Parathyroid adenoma (tissue), 2 donors: ENCODE measurements around the gene C9orf40.

Source experiments
- H2AFZ ChIP-seq: fragments of 300-600 bp; sonication (generic); one replicate; pipeline ENCODE4 v1.7.0; 2017; ENCODE audit warnings: antibody characterized with exemption, mild to moderate bottlenecking
- H3K27ac ChIP-seq: fragments of 300-600 bp; sonication (generic); one replicate; pipeline ENCODE4 v1.7.0; 2017
- H3K27me3 ChIP-seq: fragments of 300-600 bp; sonication (generic); one replicate; pipeline ENCODE4 v1.7.0; 2017; ENCODE audit warnings: low read length; ENCODE audit not compliant: control insufficient read depth, insufficient read depth
- H3K36me3 ChIP-seq: fragments of 300-600 bp; sonication (generic); one replicate; pipeline ENCODE4 v1.7.0; 2017; ENCODE audit warnings: low read length; ENCODE audit not compliant: control insufficient read depth, insufficient read depth
- H3K4me1 ChIP-seq: fragments of 300-600 bp; sonication (generic); one replicate; pipeline ENCODE4 v1.7.0; 2017; ENCODE audit warnings: control low read depth
- H3K4me2 ChIP-seq: fragments of 300-600 bp; sonication (generic); one replicate; pipeline ENCODE4 v1.7.0; 2017; ENCODE audit warnings: low read length
- H3K4me3 ChIP-seq: fragments of 300-600 bp; sonication (generic); one replicate; pipeline ENCODE4 v1.7.0; 2017; ENCODE audit warnings: low read depth, low read length
- H3K79me2 ChIP-seq: fragments of 300-600 bp; sonication (generic); one replicate; pipeline ENCODE4 v1.7.0; 2017; ENCODE audit warnings: control low read depth
- H3K9ac ChIP-seq: fragments of 300-600 bp; sonication (generic); one replicate; pipeline ENCODE4 v1.7.0; 2017; ENCODE audit warnings: mild to moderate bottlenecking
- H3K9me3 ChIP-seq: fragments of 300-600 bp; sonication (generic); one replicate; pipeline ENCODE4 v1.7.0; 2017; ENCODE audit warnings: low read length; ENCODE audit not compliant: control insufficient read depth
- TF ChIP-seq, protein P1 (sequence below): fragments of 300-600 bp; sonication (generic); IDR thresholded peaks from one replicate; pipeline ENCODE4 v1.7.0; 2017; ENCODE audit warnings: antibody characterized with exemption, mild to moderate bottlenecking
- donor health status: primary hyperparathyroidism.

C9orf40 gene

GRCh38 chr9:74921737-74922136 lies 31.0 kb downstream of the C9orf40 start:
- H3K4me1 ChIP-seq = no peaks in the 10 kb centered on the region
- no peaks in the 10 kb centered on the region for H3K27me3 ChIP-seq
- no peaks in the 10 kb centered on the region for H3K79me2 ChIP-seq
- TF ChIP-seq, protein P1, sequence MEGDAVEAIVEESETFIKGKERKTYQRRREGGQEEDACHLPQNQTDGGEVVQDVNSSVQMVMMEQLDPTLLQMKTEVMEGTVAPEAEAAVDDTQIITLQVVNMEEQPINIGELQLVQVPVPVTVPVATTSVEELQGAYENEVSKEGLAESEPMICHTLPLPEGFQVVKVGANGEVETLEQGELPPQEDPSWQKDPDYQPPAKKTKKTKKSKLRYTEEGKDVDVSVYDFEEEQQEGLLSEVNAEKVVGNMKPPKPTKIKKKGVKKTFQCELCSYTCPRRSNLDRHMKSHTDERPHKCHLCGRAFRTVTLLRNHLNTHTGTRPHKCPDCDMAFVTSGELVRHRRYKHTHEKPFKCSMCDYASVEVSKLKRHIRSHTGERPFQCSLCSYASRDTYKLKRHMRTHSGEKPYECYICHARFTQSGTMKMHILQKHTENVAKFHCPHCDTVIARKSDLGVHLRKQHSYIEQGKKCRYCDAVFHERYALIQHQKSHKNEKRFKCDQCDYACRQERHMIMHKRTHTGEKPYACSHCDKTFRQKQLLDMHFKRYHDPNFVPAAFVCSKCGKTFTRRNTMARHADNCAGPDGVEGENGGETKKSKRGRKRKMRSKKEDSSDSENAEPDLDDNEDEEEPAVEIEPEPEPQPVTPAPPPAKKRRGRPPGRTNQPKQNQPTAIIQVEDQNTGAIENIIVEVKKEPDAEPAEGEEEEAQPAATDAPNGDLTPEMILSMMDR = no peak
- H3K4me3 ChIP-seq = no peak overlapping the region
- no peak overlapping the region for H3K27ac ChIP-seq
- no peaks in the 10 kb centered on the region for H3K36me3 ChIP-seq
- no peak overlapping the region for H3K4me2 ChIP-seq
- no peak overlapping the region for H2AFZ ChIP-seq
- H3K9ac ChIP-seq = no peak overlapping the region
- no peaks in the 10 kb centered on the region for H3K9me3 ChIP-seq

- H3K27me3 ChIP-seq = no peaks in the 10 kb centered on the region
- H3K27ac ChIP-seq = no peak overlapping the region
- H3K36me3 ChIP-seq = no peaks in the 10 kb centered on the region
- TF ChIP-seq, protein P1 = no peak
- no peaks in the 10 kb centered on the region for H3K4me1 ChIP-seq
- no peak overlapping the region for H3K9ac ChIP-seq
- no peak overlapping the region for H3K4me2 ChIP-seq
- no peak overlapping the region for H2AFZ ChIP-seq
- no peaks in the 10 kb centered on the region for H3K79me2 ChIP-seq
- H3K9me3 ChIP-seq = no peaks in the 10 kb centered on the region
- no peak overlapping the region for H3K4me3 ChIP-seq
Observed at GRCh38 chr9:74920944-74921626, 31.6 kb downstream of the C9orf40 start.

- TF ChIP-seq, protein P1 = no peak
- H3K9ac ChIP-seq = no peak overlapping the region
- H3K27me3 ChIP-seq = no peaks in the 10 kb centered on the region
- H3K4me3 ChIP-seq = no peak overlapping the region
- H3K79me2 ChIP-seq = no peaks in the 10 kb centered on the region
- no peaks in the 10 kb centered on the region for H3K4me1 ChIP-seq
- H2AFZ ChIP-seq = no peak overlapping the region
- no peak overlapping the region for H3K4me2 ChIP-seq
- H3K27ac ChIP-seq = no peak overlapping the region
- no peaks in the 10 kb centered on the region for H3K36me3 ChIP-seq
- H3K9me3 ChIP-seq = no peaks in the 10 kb centered on the region
Observed at GRCh38 chr9:74910036-74910435, 42.7 kb downstream of the C9orf40 start.

- Histone ChIP-seq H3K4me3 (no peak overlapping the region), H3K4me1 (no peaks in the 10 kb centered on the region), H3K36me3 (no peaks in the 10 kb centered on the region), H3K4me2 (no peak overlapping the region), H3K27ac (no peak overlapping the region), H3K27me3 (no peaks in the 10 kb centered on the region), H3K9me3 (no peaks in the 10 kb centered on the region), H2AFZ (no peak overlapping the region), H3K79me2 (no peaks in the 10 kb centered on the region), H3K9ac (no peak overlapping the region)
- TF ChIP-seq, protein P1 = no peak
Observed at GRCh38 chr9:74908665-74909064, 44.0 kb downstream of the C9orf40 start.

GRCh38 chr9:74907085-74907484 lies 45.6 kb downstream of the C9orf40 start:
- H2AFZ ChIP-seq = no peak overlapping the region
- H3K36me3 ChIP-seq = no peaks in the 10 kb centered on the region
- H3K4me1 ChIP-seq = no peaks in the 10 kb centered on the region
- TF ChIP-seq, protein P1 = no peak
- H3K9ac ChIP-seq = no peak overlapping the region
- no peak overlapping the region for H3K4me3 ChIP-seq
- no peaks in the 10 kb centered on the region for H3K9me3 ChIP-seq
- H3K4me2 ChIP-seq = no peak overlapping the region
- no peak overlapping the region for H3K27ac ChIP-seq
- H3K27me3 ChIP-seq = no peaks in the 10 kb centered on the region
- H3K79me2 ChIP-seq = no peaks in the 10 kb centered on the region
